Hematopoietic multipotent progenitor cell treated with erythropoietin and hydrocortisone succinate and interleukin-3 and kit ligand, for 6 days (in vitro differentiated cells): ENCODE data around the gene NSUN6.

ENCODE experiments used
- DNase-seq: peaks from one replicate; pipeline ENCODE4 v3.0.0-alpha.2; 2015

The NSUN6 gene

GRCh38 chr10:18497806-18498369 is 153.5 kb downstream of the NSUN6 start:
- DNase-seq = no peak
